ENCODE measurements around the gene ZNF774. TPM values are rescaled to one million over a fixed set of nuclear protein-coding genes. Genes with fewer than 3 reads are reported as not detected.

The ZNF774 gene
- polyA plus RNA-seq, 1 donor (not counting 4 experiments of a cell fraction or from before 2014, with no cell fraction given), result 2.3 TPM

DNA sequence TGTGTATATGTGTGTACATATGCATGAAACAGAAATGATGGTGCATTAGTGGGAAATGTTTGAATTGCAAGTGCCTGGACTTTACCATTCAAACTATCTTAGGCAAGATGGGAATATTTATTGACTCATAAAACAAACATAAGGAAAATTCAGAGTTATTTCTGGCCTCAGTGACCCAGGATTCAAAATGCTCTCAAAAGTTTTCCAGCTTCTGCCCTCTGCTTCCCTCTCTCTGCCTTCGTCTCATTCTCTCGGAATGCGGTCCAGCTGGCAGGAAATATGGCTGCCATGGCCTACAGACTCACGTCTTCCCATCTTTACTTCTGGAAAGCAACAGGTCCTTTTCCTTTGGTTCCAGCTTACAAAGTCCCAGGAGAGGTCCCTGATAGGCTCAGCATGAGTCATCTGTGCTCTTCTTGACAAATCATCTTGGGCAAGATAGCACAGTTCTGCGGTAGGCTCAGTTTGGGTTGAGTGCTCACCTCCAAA, 8.7 kb upstream of the ZNF774 start:
- no peaks in the 10 kb centered on the region for H3K9me3 ChIP-seq (ENCODE audit: control insufficient read depth, low read depth, low read length)
- H3K4me3 ChIP-seq (ENCODE audit: control insufficient read depth in 2 of 3, extremely low read depth in 1 of 3, insufficient read depth in 2 of 3, low read depth in 1 of 3, low read length in 3 of 3), result no peak overlapping the region
- H3K27ac ChIP-seq (ENCODE audit: control insufficient read depth, insufficient read depth, low read length), result no peak overlapping the region
- dilution Hi-C loops (cut with MboI; ENCODE audit: extremely low pct_ligation_motif_present, low sequenced_read_pairs), result no loop called here
- TF ChIP-seq CTCF (optimal IDR thresholded peaks at IDR 0.05 in 1 of 3, IDR thresholded peaks at IDR 0.05 in 1 of 3, conservative IDR thresholded peaks at IDR 0.05 in 1 of 3; ENCODE audit: extremely low read depth in 1 of 3, insufficient read depth in 2 of 3, low read length in 3 of 3) (no peak), EZH2 (IDR thresholded peaks at IDR 0.05; ENCODE audit: low read length) (no peak)
- H3K79me2 ChIP-seq (ENCODE audit: control insufficient read depth, insufficient read depth, low read length), result no peaks in the 10 kb centered on the region
- peaks cover 16% of the 10 kb centered on the region for H3K4me1 ChIP-seq (ENCODE audit: control insufficient read depth, extremely low read depth, insufficient read depth, low read length)
- H2AFZ ChIP-seq (ENCODE audit: control insufficient read depth, low read length), result no peak overlapping the region
- H3K9ac ChIP-seq (ENCODE audit: control insufficient read depth, extremely low read depth, insufficient read depth, low read length), result no peak overlapping the region
- no peaks in the 10 kb centered on the region for H4K20me1 ChIP-seq (ENCODE audit: control insufficient read depth, extremely low read depth, insufficient read depth, low read length)
- no peak overlapping the region for H3K4me2 ChIP-seq (ENCODE audit: control insufficient read depth, extremely low read depth, insufficient read depth, low read depth, low read length)
- no peaks in the 10 kb centered on the region for H3K27me3 ChIP-seq (ENCODE audit: control insufficient read depth, extremely low read depth, insufficient read depth, low read length)
- H3K9me1 ChIP-seq (ENCODE audit: control insufficient read depth, extremely low read depth, insufficient read depth, low read length), result no peaks in the 10 kb centered on the region
- no peaks in the 10 kb centered on the region for H3K36me3 ChIP-seq (ENCODE audit: control insufficient read depth in 2 of 2, extremely low read depth in 1 of 2, insufficient read depth in 2 of 2, low read length in 2 of 2)
- peak; percentile 23 for FAIRE-seq
- no peak for DNase-seq (ENCODE audit: low read depth, low spot score)

DNA sequence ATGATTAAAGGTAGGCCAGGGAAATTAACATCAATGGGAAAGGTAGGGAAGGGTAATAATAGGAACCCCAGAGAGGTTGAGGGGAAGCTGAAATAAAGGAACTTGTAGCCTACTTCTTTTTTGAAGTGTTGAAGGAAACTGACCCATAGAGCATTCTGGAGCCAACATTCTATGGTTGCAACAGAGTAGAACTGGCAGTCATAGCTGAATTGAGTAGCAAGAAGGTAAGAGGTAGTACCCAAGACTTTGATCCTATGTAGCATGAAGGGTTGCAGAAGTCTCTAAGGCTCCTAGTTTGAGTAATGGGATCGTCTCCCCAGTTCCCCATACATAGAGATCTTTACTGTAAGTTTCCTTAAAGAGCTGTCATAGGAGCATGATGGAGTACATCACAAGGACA, 7.4 kb upstream of the ZNF774 start:
- Histone ChIP-seq H3K4me3 (ENCODE audit: control insufficient read depth in 2 of 3, extremely low read depth in 1 of 3, insufficient read depth in 2 of 3, low read depth in 1 of 3, low read length in 3 of 3) (no peak overlapping the region), H3K9ac (ENCODE audit: control insufficient read depth, extremely low read depth, insufficient read depth, low read length) (no peak overlapping the region), H4K20me1 (ENCODE audit: control insufficient read depth, extremely low read depth, insufficient read depth, low read length) (no peaks in the 10 kb centered on the region), H3K36me3 (ENCODE audit: control insufficient read depth in 2 of 2, extremely low read depth in 1 of 2, insufficient read depth in 2 of 2, low read length in 2 of 2) (no peaks in the 10 kb centered on the region), H3K9me3 (ENCODE audit: control insufficient read depth, low read depth, low read length) (no peaks in the 10 kb centered on the region), H2AFZ (ENCODE audit: control insufficient read depth, low read length) (no peak overlapping the region), H3K4me2 (ENCODE audit: control insufficient read depth, extremely low read depth, insufficient read depth, low read depth, low read length) (no peak overlapping the region), H3K9me1 (ENCODE audit: control insufficient read depth, extremely low read depth, insufficient read depth, low read length) (no peaks in the 10 kb centered on the region), H3K27ac (ENCODE audit: control insufficient read depth, insufficient read depth, low read length) (no peak overlapping the region), H3K4me1 (ENCODE audit: control insufficient read depth, extremely low read depth, insufficient read depth, low read length) (peaks cover 20% of the 10 kb centered on the region), H3K27me3 (ENCODE audit: control insufficient read depth, extremely low read depth, insufficient read depth, low read length) (no peaks in the 10 kb centered on the region), H3K79me2 (ENCODE audit: control insufficient read depth, insufficient read depth, low read length) (no peaks in the 10 kb centered on the region)
- dilution Hi-C loops (cut with MboI; ENCODE audit: extremely low pct_ligation_motif_present, low sequenced_read_pairs), result no loop called here
- TF ChIP-seq EZH2 (IDR thresholded peaks at IDR 0.05; ENCODE audit: low read length) (no peak), CTCF (optimal IDR thresholded peaks at IDR 0.05 in 1 of 3, IDR thresholded peaks at IDR 0.05 in 1 of 3, conservative IDR thresholded peaks at IDR 0.05 in 1 of 3; ENCODE audit: extremely low read depth in 1 of 3, insufficient read depth in 2 of 3, low read length in 3 of 3) (no peak)
- FAIRE-seq, result no peak
- no peak for DNase-seq (ENCODE audit: low read depth, low spot score)
